ENCODE measurements around the gene RIPOR2.
"Not testable (repeated sequence)": the region's sequence is repeated elsewhere in the genome, so short reads cannot be mapped to it uniquely, and the experiment has no call there.

The RIPOR2 gene

DNA sequence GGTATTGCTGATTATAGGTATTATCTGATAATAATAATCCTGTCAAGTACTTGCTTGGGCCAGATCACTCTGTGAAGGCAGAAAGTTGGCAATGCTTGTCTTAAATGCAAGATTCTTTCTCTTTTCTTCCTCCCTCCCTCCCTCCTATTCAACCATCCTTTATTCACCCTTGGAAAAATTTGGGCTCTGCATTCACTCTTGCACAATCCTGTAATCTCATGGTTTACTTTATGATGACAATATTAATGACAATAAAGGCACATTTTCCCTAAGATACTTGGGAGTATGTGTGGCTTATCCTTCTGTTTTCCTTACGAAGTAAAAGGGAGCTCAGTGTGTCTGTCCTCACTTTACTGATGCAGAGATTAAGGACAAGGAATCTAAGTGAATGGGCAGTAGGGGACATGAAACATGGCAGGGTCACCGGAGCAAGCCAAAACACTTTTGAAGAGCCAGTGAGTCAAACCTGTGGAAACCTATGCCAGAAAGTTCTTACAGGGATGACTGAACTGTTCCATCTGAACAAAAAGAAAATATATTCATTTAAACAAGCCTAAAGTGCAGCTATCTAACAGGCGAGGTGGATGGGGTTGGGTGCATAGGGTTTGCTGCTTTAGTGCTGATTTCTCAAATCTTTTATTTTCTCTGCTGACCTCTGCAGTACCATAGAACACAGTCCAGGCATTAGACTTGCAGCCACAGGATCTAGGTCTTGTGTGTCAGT, 14.6 kb upstream of the RIPOR2 start:
- DNase-seq = peak; percentile 24

GRCh38 chr6:24949020-24949569, 13.3 kb upstream of the RIPOR2 start:
- peak; percentile 48 for DNase-seq

DNA sequence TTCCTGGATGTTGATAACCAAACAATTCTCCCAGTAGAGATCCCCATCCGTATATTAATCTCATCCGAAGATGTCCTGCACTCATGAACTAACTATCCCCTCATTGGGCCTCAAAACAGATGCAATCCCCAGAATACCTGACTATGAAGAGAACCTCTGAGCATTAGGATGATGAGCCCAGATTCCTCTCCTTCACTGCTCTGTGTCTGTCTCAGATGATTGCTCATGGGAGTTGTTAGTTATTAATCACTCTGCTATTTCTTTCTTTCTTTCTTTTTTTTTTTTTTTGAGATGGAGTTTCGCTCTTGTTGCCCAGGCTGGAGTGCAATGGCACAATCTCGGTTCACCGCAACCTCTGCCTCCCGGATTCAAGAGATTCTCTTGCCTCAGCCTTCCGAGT, 12.5 kb upstream of the RIPOR2 start:
- not testable (repeated sequence) for DNase-seq

DNA sequence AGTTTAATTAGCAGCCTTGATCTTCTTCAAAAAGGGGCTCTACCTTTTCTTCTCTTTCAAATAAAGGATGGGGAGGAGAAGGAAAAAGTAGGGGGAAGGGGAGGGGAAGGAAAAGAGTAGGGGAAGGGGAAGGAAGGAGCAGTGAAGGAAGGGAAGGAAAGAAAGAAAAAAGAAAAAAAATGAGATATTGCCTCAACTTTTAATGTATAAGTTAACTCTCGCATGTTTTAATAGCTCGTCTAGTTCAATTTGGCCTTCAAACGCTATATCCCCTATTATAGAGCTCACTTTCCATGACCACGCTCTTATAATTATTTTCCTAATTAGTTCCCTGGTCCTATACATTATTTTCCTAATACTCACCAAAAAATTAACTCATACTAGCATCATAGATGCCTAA, 11.9 kb upstream of the RIPOR2 start:
- DNase-seq = no peak

- no peak for DNase-seq
Measured at GRCh38 chr6:24945054-24945453, 9.3 kb upstream of the RIPOR2 start.

GRCh38 chr6:24943774-24944173, 8.0 kb upstream of the RIPOR2 start:
- no peak for DNase-seq

DNA sequence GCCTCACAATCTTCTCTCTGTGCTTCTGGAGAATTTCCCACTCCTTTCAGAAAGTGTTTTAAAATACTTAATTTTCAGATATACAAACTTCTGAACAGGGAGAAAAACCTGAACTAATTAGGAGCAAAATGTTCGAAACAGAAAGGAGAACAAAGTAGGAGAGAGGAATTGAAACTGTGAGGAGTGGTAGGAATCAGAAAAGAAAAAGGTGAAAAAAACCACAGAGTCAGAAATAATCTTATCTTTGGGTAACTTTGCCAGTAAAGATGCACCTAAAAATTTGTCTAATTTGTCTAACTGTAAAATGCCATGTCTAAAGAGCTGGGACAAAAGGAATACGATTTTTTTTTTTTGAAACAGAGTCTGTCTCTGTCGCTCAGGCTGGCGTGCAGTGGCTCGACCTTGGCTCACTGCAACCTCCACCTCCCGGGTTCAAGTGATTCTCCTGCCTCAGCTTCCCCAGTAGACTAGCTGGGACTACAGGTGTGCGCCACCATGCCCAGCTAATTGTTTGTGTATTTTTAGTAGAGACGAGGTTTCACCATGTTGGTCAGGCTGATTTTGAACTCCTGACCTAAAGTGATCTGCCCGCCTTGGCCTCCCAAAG, 4.7 kb upstream of the RIPOR2 start:
- peak; percentile 36 for DNase-seq

DNA sequence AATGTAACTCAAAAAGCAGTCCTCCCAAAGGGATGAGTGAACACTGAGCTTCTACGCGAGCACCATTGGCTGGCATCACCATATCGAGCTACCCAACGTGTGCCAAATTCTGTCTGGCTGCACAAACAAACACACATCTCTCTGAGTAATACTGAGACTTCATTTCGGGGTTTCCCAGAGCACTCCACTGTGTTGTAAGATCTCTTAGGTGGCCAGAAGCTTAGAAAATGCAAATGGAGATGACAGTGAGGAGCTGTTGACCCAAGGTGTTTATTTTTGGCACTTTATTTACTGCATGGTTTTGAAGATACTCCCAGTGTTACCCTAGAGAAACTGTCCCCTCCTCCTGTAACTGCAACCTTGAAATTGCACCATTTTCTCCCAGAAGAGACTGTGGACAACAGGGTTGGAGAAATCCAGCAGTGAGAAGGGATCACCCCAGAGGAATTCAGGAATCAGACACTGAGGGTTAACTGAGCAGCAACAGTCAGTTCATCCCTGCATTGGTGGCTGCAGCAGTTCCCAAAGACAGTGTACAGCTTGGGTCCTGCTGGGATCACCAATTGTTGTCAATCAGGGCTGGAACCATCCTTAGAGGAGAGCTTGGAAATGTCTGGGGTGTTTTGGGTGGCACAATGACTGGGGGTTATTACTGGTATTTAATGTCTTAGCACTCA, 1.0 kb upstream of the RIPOR2 start:
- DNase-seq = no peak

DNA sequence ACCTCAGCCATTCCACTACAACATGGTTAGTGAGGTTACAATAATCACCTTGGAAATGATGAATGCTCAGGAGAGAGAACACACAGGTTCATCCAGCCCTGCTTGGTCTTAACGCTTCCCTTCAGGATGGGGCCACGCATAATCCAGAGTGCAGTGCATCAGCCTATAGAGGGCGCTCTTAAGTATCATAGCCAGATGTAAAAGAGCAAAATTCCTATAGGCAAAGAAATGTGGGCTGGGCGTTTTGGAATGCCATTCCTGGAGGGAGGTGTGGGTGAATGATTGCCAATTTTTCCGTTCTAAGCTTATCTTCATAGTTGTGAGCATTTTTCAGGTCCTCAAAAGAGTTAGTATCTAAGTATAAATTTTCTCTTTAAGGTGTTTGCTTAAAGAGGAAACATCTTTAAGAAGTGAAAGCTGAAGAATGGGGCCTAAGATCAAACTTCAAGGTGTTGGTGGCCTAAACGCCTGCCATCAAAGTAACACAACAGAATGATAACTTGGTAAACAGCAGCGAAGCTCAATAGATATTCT, 1.8 kb downstream of the RIPOR2 start:
- peak; percentile 65 for DNase-seq

GRCh38 chr6:24933266-24933665, 2.5 kb downstream of the RIPOR2 start:
- DNase-seq = no peak

DNA sequence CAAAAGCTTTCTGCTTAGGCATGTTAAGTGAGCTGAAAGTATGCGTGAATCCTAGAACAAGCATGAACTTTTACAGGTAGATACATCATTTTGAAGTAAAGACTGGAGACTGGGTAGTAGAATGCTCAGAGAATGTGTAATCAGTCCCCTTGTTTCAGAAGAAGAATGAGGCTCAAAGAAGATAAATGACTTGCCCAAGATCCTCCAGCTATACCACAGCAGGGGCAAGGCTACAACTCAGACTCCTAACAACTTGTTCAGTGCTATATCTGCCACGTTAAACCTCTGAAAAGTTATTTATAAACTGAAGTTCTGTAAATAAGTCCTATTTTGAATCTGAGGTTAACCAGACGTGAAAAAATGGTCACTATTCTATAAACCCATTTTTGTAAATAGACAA, 2.9 kb downstream of the RIPOR2 start:
- DNase-seq = no peak

- DNase-seq = no peak
Measured at GRCh38 chr6:24931718-24932691, 3.8 kb downstream of the RIPOR2 start.

- DNase-seq = no peak
Measured at GRCh38 chr6:24931296-24931695, 4.5 kb downstream of the RIPOR2 start.

- DNase-seq = no peak
Measured at GRCh38 chr6:24930431-24930871, 5.3 kb downstream of the RIPOR2 start.

- DNase-seq = peak; percentile 68
Measured at GRCh38 chr6:24929242-24929641, 6.5 kb downstream of the RIPOR2 start.

DNA sequence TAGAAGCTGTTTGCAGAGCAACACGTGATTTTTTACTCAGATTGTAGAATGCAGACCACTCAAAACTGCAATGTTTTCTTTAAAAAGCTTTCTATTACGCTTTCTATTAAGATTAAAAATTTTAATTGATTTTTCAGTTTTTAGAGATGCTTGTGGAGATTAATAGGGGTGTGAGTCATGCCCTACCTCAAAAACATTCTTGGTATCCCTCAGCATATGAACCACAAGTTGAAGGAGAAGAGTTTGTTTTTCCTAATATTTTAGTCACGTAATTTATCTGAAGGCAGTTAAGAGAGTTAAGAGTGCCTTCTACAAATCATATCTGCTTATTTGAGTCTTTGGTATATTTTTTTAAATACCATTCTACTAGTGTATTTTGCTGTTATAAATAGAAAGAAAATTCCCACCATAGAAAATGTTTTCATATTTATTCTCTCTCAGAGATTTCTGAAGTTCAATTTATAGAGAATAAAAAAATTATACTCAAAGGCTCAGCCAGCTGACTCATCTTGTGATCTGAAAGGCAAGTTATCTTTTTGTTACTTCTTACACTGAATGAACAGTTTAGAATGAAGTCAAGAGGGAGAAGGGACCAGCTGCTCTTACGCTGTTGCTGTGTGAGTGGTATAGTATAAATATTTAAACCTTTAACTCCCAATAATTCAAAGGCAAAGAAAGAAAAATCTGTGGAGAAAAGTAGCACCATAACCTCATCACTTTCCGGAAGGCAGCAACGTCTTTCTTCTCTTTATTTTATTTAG, 7.6 kb downstream of the RIPOR2 start:
- DNase-seq = no peak

- no peak for DNase-seq
Measured at GRCh38 chr6:24927277-24927955, 8.3 kb downstream of the RIPOR2 start.

DNA sequence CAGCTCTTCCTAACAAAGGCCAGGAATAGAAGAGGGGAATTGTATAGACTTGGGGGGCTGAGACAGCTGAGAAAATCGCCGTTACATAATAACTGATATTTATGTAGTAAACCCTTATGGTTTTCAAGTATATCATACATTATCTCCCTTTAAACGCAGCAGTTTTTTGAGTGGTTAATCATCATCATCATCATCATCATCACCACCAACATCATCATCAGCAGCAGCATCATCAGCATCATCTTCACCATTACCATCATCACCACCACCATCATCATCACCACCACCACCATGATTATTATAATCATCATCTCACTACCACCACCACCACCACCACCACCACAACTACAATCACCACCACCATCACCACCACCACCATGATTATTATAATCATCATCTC, 9.1 kb downstream of the RIPOR2 start:
- not testable (repeated sequence) for DNase-seq

DNA sequence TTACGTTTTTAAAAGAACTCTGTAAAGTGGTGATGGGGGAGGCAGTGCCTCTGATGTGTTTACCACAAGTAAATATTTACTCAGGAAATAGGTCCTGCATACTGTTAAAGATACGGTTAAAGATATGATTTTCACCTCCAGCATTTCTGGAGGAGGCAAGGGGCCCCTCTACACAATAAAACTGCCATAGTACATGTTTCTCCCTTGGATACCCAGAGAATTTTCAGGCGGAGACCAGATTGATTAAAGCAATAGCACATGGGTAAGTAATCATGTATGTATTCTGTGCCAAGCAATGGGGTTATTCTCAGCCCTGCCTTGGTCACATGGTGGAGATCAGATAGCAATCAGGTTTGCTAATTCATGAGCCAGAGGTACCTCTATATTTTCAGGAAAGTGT, 9.6 kb downstream of the RIPOR2 start:
- DNase-seq = no peak

DNA sequence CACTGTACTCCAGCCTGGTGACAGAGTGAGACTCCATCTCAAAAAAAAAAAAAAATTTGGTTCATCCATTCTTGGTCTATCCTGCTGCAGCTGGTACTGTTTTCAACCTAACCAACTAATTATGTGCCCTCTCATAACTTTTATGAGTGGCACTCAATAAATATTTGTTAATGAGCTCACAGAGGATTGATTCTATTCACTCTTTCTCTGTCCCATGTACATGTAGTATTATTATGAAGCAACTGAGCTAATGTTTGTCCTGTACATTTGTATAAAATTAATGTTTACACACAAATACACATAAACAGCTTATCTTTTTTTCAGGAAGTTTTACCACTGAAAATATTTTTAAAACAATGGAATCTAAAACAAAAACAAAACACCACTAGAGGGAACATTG, 10.1 kb downstream of the RIPOR2 start:
- DNase-seq = no peak

Data from RPMI8226 (cell line).